Activated CD8-positive, alpha-beta memory T cell treated with anti-CD3 and anti-CD28 coated beads, Interleukin-2, amount 50 U/mL, for 24 hours (primary cell): Measurements from ENCODE around the gene DHTKD1.

Experiments
- DNase-seq: peaks from one replicate; pipeline ENCODE4 v3.0.0-alpha.2; 2020; ENCODE audit errors: extremely low read depth

Gene DHTKD1, protein sequence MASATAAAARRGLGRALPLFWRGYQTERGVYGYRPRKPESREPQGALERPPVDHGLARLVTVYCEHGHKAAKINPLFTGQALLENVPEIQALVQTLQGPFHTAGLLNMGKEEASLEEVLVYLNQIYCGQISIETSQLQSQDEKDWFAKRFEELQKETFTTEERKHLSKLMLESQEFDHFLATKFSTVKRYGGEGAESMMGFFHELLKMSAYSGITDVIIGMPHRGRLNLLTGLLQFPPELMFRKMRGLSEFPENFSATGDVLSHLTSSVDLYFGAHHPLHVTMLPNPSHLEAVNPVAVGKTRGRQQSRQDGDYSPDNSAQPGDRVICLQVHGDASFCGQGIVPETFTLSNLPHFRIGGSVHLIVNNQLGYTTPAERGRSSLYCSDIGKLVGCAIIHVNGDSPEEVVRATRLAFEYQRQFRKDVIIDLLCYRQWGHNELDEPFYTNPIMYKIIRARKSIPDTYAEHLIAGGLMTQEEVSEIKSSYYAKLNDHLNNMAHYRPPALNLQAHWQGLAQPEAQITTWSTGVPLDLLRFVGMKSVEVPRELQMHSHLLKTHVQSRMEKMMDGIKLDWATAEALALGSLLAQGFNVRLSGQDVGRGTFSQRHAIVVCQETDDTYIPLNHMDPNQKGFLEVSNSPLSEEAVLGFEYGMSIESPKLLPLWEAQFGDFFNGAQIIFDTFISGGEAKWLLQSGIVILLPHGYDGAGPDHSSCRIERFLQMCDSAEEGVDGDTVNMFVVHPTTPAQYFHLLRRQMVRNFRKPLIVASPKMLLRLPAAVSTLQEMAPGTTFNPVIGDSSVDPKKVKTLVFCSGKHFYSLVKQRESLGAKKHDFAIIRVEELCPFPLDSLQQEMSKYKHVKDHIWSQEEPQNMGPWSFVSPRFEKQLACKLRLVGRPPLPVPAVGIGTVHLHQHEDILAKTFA

DNA sequence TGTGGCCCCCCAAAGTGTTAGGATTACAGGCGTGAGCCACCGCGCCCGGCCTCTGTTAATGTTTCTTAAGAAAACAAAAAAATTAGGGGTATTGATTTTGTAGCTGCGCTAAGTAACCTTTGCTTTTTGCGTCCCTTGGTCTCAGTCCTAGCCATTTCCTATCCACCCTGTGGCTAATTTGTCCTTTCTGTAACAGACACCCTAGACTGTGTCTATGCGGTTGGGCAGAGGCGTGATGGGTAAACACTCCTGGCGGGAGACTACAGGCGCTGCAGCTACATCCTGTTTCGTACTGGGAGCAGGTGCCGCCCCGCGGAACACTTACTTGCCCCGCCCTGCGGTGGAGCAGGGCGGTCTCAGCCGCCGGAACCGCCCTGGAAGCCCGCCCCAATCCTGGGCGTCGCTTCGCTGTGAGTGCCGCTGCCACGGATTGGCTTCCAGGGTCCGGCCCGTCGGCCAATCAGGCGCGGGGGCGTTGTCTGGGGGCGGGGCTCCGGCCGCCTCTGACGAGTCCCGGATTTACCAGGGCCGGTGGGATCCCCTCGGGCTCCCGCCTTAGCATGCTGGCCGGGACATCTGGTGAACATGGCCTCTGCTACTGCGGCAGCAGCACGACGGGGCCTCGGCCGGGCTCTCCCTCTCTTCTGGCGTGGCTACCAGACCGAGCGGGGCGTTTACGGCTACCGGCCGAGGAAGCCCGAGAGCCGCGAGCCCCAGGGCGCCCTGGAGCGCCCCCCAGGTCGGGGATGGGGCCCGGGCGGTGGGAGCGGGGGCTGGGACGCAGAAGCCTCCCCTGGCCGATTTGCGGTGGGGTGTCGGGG is at the start of gene DHTKD1:
TSS of gene DHTKD1 (plus strand) at position 506 of the 821 bp plus-strand sequence. CDS start at position 586, 80 bp downstream.
- DNase-seq = peak; percentile 97

DNA sequence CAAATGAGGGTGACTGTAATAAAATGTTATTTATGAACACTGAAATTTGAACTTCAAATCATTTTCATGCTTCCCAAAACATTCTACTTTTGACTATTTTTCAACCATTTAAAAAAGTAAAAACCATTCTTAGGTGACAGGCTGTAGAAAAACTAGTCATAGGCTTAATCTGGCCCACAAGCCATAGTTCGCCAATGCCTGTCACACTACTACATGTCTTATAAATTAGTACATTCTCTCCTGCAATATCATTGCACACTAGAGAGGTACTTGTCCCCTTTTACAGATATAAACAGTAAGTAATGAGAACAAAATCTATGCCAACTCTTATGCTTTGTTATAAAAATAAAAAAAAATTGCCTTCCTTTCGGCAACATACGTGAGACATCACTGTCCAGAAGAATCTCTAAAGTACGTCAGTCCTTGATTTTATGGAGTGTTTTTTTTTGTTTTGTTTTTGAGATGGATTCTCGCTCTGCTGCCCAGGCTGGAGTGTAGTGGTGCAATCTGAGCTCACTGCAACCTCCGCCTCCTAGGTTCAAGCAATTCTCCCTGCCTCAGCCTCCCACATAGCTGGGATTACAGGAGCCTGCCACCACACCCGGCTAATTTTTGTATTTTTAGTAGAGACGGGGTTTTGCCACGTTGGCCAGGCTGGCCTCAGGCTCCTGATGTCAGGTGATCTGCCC is 49.3 kb upstream of the DHTKD1 start:
- no peak for DNase-seq

DNA sequence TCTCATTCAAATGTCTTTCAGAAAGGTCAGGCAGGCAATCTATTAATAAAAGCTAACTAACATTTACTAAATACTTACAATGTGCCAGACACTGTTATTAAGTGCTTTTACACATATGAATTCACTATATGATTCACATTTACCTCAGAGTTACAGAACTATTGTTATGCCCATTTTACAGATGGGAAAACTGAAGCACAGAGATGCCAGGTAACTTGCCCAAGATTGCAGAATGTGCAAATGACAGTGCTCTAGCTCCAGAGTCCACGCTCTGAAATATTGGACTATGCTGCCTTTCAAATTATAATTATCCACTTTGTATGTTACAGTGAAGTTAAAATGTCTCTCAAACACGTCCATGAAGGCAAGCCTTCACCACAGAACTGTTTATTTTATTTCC is 48.2 kb upstream of the DHTKD1 start:
- DNase-seq = no peak

DNA sequence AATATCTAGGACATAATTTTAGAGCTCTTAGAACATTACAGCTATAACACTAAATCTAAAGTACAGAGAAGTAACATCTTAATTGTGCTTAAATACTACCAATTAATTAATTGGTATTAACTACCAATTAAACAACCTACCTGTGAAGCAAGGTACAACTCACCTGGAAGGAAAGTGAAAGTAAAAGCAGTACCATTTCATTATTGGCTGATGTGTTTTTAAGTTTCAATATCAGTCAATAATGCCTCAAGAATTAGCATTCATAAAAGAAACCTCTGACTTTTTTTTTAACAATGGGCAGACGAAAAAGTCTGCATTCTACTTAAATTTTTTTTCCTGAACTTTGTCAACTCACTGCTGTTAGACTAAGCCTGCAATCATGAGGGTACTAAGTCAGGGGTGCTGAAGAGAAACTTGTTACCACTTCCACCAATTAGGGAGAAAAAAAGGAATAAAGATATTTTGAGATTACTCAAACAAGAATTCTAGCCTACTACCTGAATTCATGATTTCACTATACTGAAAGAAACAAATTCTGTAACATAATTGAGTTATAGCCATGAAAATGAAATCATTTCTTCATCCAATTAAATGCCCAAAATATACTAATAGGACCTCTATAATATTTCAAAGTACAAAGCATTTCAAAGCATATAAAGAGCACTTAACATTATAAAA is 46.0 kb upstream of the DHTKD1 start:
- no peak for DNase-seq

DNA sequence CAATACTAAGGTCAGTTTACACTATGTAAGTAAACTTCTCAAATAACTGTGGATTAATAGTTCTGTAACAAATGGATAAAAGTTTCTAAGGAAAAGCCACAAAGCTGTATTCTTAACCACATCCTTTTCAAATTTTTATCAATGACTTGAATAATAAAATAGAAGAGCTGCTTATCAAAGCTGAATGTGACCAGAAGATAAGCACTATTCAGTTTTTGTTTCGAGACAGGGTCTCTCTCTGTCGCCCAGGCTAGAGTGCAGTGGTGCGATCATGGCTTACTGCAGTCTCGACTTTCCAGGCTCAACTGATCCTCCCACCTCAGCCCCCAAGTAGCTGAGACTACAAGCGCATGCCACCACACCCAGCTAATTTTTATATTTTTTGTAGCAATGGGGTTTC is 43.2 kb upstream of the DHTKD1 start:
- DNase-seq = no peak

DNA sequence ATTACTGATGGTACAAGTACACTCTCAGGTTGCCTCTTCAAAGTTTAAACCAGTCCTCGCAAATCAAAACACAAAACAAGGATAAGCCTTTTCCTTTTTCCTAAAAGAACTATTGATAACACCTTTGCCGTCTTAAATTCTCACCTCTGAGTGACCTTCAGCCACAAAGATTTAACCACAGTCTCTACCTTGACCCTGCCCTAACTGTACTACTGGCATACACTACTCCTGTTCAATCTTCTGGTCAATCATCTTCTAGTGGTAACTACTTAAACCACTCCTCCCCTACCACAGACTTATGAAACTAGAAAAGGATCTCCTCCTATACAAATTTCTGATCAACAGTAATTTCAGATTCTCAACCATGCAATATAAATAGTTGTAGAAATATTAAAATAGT is 41.2 kb upstream of the DHTKD1 start:
- no peak for DNase-seq

DNA sequence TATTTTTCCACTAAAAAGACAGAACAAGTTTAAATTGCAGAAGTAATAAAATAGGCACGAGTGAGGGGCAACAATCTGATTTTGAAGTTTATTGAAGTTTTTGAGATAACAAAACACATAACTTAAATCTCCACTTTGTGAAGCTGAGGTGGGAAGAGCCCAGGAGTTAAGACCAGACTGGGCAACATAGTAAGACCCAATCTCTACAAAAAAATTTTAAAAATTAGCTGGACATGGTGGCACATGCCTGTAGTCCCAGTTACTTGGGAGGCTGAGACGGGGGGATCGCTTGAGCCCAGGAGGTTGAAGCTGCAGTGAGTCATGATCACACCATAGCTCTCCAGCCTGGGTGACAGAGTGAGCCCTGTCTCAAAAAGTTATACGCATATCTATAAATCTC is 37.4 kb upstream of the DHTKD1 start:
- DNase-seq = no peak

DNA sequence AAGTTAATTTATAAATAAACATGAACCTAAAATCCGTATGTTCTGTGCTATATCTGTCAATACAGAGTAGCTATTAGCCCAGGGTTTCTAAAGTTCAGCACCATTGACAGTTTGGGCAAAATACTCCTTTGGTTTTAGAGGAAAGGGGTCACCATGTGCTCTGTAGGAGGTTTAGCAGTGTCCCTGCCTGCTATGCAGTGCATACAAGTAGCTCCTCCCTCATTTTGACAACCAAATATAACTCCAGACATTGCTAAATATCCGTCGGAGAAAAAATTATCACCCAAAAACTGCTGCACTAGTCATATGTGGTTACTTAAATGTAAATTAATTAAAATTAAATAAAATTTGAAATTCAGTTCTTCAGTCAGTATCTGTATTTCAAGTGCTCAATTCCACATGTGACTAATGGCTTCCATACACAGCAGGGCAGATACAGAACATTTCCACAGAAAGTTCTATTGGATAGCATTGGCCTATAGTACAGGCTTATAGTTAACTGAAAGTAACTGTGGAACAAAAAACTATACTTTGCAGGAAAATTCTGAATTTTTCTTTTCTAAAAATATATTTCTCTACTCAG is 32.6 kb upstream of the DHTKD1 start:
- DNase-seq = no peak

DNA sequence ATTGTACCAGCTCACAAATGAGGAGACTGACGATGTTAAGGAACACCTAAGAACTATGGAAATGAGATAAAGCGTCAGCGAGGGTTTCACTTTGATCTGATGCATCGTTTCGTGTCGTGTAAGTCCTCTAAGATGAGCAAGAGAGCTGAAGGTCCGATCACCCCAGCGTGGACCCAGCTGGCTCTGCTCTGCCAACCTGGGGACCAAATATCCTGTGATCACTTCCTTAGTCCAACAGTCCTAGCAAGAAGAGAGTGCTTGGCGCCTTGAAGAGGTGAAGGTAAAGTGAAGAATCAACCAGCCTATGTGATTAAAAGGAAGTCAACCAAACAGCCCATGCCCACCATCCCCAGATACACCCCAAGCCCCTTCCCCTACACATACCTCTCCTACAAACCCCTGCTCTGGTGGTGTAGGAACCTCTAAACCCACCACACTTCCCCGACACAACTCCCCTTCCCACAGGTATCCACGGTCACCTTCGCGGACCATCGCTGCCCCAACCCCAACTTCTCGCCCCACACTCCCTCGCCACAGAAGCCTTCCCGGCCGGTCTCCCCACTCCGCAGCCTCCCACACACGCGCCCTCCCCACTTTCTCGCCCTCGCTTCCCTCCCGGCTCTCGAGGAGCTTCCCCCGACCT is 26.9 kb upstream of the DHTKD1 start:
- no peak for DNase-seq

DNA sequence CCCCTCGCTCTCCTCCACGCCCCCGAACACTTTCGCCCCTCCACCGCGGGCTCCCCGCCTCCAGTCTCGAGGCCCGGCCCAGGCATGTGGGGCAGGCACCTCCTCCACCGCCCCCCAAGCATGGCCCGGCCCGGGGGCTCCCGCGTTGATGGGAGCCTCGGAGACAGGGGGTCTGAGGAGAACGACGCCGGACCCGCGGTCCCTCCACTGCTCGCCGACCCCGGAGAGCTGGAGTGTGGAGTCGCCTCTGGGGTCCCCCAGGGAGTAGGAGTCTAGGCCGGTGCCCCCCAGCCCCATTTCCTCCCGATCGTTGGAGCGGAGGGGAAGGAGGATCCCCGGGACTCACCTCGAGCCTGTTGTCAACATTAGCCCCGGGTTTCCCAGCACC is 26.4 kb upstream of the DHTKD1 start:
- DNase-seq = no peak

DNA sequence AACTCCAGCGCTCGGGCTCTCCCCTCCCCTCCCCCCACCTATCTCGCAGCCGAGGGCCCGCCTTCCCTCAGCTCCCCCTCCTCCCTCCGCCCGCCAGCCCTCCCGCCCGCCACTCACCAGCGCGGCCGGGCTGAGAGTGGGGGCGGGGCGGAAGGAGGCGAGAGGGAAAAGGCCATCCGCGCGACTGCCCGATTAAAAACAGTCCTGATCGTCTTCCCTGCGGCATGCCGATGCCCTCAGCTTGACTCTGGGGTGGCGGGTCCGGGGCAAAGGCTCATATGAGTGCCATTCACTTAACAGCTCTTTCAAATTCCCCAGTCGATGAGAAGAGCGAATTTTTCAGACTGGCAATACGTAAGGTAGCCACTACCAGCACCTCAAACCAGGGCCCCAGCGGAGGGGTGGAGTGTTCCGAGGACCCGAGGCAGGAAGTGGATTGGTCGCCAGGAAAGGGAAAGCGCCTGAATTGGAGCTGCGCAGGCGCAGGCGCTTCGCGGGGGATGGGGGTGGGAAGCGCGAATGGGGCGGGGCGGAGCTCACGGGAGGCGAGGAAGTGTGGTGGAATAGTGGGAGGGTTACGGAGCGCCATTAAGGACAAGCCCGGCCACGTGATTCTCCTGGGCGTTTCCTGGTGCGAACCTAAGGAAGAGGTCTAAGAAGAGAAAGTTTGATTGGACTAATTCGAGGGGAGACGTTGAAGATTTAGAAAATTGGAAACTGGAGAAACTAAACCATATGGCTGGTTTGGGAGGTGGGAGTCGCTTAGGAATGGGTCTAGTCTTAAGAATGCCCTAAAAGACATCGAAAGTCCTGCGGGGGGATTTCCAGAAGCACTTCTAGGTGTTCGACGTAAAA is 25.7 kb upstream of the DHTKD1 start, which contains the start of gene UPF2:
TSS of gene UPF2 (minus strand) at position 13 of the 855 bp plus-strand sequence. CDS start 7,386 bp downstream, outside the sequence.
- DNase-seq = peak; percentile 94

DNA sequence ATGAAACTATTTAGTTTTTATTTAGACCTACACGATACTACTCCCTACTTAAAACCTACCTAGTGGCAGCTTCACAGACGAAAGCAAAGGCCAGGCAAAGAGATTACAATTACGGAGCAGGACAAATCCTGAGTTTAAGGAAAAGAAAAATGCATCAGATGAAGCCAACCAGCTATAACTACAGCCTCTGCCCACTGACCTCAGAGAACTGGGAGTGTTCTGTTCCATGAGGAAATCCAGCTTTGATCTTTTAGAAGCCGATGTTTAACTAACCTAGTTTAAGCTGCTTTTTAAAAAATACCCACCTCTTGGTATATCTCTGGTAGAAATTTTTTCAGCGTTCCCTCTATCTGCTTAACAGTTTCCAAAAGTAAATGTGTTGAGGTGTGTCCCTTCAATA is 23.2 kb upstream of the DHTKD1 start:
- DNase-seq = no peak

DNA sequence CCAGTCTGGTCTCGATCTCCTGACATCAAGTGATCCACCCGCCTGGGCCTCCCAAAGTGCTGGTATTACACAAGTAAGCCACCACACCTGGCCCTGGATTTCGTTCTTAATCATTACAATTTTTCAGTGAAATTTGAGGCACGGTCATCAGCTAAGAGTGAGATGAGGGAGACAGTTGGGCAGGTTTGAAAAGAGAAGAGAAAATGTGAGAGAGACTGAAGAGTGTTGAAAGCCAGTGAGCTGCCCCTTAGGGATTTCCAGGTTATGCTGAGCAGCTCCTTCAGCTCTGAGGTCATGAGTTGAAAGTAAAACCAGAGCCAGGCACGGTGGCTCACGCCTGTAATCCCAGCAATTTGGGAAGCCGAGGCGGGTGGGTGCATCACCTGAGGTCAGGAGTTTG is 20.2 kb upstream of the DHTKD1 start:
- no peak for DNase-seq

DNA sequence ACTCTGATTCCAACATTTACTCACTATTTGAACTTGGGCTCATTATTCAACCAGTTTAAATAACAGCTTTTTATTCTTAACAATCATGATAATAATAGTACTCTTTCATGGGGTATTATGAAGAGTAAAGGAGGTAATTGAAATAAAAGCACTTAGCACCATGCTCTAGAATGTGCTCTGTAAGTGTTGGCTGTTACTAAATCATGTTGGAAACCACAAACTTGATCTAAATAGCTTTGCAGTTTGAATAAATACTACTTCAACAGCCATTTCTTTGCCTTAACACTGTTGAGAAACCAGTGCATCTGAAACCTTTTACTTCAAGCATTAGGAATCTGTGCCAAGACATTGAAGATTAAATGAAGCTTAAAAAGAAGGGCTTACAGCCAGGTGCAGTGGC is 18.2 kb upstream of the DHTKD1 start:
- no peak for DNase-seq

DNA sequence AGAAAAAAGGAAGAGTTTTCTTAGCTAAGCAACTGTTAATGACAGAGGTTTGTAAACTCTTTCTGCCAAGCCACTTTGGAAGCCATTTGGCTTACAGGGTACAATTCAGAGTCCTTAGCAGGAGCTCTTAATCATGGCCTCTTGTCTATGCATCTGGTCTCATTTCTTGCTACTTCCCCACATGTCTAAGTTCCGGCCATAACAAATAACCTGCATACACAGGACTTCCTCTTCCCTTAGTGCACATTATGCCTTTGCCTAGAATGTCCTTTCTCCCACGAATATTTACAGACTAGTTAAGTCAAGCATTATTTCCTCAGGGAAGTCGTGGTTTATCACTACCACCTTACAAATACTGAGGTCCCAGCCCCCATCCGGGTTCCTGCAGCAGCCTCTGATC is 17.5 kb upstream of the DHTKD1 start:
- DNase-seq = no peak

DNA sequence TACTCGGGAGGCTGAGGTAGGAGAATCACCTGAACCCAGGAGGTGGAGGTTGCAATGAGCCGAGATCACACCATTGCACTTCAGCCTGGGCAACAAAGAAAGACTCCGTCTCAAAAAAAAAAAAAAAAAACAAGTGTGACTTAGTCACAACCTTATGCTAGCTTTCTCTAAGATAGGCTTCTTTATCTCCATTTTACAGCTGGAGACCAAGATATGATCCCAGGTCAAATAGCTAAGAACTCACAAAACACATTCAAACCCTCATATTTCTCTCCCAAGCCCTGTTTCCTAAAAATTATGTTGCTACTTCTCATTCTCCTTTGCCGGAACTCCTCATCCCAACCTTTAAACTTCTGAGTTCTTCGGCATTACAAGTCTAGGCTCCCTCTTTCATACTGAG is 13.0 kb upstream of the DHTKD1 start:
- DNase-seq = no peak

DNA sequence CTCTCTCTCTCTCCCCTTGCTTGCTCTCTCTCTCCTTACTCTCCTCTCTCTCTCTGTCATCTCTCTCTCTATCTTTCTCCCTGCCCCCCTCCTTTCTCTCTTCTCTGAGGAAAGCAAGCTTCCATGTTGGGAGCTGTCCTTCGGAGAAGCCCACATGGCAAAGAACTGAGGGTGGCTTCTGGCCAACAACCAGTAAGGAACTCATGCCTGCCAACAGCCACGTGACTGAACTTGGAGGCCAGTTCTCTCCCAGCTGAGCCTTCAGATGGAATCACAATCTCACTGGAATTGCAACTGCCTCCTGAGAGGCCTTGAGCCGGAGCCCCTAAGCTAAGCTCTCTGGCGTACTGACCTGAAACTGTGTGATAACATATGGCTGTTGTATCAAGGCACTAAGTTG is 12.0 kb upstream of the DHTKD1 start:
- DNase-seq = no peak

DNA sequence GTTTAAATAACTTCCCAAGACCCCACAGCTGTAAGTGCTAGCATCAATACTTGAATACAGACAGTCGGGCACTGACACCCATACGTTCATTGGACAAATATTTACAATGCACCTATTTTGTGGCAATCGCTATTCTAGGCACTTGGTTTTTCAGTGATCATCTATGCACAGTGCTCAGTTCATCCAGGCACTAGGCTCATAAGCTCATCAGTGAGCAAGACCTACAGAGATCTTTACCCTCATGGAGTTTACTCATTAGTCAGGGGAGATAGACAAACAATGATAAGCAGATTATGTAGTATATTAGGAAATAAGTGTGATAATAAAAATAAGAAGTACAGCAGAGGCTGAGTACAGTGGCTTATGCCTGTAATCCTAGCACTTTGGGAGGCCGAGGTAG is 7.6 kb upstream of the DHTKD1 start:
- DNase-seq = no peak
